GM19025 (cell line): ENCODE results near the gene ANO1.

Source experiments
- ATAC-seq: cut with Tn5 transposase; IDR thresholded peaks from one replicate; pipeline ENCODE4 v1.9.1; 2021; ENCODE audit warnings: mild to moderate bottlenecking, low read depth, moderate library complexity; ENCODE audit not compliant: unreplicated experiment

Gene ANO1

DNA sequence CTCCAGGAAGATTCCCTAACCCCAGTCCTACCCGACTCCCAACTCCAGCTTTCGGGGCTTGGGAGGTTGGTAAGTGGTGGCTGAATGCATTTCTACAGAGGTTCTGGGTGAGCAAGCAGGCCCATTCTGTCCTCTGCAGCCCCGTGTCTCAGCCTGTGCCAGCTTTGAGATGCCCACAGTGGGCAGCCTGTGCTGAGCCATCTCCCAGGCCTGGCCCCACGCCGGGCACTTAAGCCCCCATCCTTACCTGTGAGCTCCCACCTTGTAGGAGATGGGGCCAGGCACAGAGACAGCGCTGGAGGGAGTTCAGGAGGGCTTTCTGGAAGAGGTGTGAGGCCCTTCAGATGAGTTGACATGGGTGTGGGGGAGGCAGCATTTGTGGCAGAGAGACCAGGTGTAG is 54.5 kb downstream of the ANO1 start:
- no peak for ATAC-seq

DNA sequence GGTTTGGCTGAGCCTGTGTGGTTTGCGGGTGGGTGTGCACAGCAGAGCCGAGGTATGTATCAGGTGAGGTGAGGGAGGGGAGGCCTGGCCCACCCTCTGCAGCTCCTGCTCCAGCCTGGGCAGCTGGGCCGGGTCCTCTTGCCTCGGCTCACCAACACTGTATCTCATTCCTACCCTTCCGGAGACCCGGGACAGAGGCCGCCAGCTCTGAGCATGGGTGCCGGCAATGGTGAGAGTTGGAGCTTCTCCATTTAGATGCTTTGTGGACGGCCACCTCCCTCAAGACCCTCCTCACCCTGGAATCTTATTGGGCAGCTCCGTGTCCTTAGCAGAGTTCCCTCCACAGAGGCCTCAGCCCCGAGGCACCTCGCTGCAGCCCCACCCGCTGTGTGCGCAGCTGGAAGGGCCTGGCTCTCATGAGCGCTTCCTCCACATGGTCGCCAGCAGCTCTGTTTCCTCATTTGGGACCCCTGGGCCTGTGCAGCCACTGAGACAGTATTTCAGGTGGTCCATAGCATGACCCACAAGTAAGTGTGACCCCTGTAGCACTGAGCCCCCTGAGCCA is 55.7 kb downstream of the ANO1 start:
- no peak for ATAC-seq

DNA sequence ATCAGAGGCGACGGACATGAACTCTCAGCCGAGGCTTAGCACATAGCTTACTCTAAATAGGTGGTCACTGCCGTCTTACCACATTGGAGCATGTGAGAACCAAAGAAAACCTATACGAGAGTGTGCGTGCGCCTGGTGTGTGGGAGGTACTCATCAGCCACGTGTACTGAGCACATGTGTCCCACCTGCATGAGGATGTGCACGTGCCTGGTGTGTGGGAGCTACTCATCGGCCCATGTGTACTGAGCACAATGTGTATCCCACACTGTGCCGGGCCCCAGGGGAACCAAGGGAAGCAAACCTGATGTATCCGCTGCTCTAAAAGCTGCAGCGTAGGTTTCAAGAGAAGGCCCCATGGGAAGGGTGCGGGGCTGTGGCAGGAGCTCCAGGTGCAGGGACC is 56.4 kb downstream of the ANO1 start:
- ATAC-seq, result no peak

DNA sequence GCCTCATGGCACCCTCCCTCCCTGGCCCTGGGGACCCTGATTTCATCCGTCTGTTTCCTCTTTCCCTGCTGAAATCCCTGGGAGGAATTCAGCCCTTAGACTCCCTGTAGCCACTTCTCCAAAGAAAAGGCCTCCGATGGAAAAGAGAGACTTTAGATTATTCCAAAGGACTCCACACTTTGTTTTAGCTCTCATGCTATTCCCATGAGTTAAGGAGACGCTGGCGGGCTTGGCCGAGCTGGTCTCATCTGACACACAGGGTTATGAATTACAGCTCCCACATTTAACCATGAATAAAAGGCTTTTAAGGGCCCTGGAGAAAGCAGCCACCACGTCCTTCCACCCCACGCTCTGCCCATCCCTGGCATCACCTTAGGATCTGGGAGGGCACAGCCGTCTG is 57.0 kb downstream of the ANO1 start:
- no peak for ATAC-seq

DNA sequence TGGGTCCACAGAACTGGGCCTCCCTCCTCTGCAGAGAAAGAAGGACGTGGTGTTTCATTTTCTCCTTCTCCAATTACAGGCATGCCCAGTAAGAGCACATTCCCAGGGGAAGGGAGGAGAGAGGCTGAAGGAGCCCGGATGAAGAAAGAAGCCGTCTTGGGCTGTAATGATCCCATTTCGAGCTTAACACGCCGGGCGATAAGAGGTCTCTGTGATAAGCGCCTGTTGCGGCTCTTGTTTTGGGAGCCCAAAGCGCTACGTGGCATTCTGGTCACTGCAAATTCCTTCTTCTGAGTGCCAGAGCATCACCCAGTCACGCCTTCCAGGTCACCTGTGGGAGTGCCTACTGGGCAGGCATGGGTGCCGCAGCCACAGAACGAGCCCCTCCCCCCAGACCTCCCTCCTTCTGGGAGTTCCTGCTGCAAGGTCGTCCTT is 57.5 kb downstream of the ANO1 start:
- no peak for ATAC-seq

DNA sequence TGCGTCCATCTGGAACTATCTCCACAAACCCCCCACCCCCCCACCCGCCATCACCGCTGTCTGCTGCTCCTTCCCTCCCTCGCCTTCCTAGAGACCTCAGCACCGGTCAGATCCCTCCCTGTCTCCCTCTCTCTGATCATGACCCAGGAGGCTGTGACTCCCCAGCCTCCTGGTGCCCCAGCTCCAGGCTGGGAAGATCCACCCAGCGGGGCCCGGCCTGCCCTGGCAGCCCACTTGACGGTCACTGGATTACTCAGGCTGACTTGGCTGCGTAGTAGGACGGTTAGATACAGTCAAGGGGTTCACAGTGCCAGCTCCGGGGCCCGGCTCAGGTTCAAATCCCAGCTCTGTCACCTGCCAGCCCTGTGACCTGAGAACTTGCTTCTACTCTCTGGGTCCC is 59.3 kb downstream of the ANO1 start:
- ATAC-seq, result no peak

DNA sequence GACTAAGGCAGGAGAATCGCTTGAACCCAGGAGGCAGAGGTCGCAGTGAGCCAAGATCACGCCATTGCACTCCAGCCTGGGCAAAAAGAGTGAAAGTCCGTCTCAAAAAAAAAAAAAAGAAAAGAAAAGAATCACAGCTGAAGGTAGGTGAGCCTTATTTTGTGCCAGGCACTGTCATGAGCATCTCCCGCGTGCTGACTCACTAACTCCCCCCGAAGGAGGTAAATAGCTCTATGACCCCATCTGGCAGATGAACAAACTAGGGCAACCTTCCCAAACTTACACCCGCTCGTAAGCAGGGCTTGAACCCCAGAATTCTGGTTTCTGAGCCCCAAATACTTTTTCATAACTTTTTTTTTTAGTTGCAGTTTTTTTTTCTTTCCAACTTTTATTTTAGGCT is 60.3 kb downstream of the ANO1 start:
- ATAC-seq, result no peak

DNA sequence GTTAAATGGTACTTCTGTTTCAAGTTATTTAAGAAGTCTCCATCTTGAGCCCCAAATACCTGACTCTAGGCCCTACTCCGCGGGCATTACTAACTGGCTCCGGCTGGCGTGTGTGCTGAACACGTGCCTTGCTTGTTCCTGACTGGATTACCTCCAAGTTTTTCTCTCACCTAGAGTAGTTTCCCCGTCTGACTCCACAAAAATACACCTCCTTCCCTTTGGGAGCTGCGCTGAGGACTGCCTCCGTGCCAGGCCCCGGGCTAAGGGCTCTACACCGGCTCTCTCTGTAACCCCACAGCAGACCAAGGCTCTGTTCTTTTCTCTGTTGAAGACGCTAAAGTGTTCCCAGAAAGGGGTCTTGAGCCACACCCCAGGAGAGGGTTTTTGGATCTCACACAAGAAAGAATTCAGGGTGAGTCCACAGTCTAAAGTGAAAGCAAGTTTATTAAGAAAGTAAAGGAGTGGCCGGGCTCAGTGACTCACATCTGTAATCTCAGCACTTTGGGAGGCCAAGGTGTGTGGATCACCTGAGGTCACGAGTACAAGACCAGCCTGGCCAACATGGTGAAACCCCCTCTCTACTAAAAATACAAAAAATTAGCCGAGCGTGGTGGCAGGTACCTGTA is 61.8 kb downstream of the ANO1 start:
- no peak for ATAC-seq

DNA sequence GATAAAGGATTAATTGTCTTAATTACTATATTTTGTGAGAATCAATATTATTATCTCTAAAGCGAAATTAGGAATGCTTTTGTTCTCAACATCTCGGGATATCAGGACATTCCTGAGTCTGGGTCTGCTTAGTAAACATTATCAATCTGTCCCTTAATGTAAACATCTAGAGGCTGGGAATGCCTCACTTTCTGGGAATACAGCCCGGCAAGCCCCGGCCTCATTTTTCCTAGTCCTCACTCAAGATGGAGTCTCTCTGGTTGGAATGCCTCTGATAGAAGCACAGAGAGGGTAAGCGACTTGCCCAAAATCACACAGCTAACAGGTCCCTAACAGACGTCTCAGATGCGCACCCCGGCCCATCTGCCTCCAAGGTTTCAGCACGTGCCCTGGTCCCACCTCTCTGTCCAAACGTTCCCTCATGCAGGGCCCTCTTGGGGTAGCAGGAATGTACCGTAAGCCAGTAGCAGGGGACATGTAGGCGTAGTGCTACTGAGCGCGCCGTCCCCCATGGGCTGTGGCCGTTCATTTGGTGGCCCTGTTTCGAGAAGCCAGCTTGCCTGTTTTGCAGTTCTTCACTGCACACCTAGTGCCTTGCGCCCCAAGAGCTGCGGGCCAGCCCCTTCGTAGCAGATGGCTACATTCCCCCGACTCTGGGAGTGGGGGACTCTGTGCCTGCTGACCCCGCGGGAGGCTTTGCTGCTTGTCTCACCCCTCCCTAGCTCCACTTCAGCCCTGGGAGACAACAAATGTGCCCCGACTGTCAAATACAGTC is 62.8 kb downstream of the ANO1 start:
- no peak for ATAC-seq

DNA sequence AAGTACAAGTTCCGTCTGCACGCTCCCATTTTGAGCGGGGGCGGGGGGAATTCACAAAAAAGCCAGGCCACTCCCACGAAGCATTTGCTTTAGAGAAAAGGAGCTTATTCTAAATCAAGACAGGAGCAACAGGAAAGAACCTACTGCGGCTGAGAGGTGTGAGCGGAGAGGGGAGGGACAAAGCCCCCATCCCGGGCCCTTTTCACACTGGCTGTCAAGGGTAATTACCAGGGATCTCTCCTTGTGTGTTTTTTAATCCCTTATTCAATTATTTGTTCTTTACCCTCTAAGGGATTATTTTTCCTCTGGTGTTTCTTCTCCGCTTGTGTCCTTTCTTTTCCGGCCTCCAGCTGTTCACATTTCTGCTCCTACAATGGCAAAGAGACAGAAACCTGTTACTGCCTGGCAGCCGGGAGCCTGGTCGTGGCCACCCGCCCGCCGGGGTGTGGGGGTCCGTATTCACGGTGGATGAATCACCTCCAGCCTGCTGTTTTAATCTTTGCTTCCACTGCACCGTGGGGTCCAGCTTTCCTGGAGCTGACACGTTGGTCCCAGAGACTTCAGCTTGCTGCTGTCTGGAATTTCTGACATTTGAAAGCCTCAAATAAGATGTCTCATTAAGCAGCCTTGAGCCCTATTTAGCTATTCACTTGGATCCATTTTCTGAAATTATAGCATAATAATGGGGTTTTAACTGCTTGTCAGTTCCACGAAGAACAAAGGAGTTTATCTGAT is 63.5 kb downstream of the ANO1 start:
- no peak for ATAC-seq

DNA sequence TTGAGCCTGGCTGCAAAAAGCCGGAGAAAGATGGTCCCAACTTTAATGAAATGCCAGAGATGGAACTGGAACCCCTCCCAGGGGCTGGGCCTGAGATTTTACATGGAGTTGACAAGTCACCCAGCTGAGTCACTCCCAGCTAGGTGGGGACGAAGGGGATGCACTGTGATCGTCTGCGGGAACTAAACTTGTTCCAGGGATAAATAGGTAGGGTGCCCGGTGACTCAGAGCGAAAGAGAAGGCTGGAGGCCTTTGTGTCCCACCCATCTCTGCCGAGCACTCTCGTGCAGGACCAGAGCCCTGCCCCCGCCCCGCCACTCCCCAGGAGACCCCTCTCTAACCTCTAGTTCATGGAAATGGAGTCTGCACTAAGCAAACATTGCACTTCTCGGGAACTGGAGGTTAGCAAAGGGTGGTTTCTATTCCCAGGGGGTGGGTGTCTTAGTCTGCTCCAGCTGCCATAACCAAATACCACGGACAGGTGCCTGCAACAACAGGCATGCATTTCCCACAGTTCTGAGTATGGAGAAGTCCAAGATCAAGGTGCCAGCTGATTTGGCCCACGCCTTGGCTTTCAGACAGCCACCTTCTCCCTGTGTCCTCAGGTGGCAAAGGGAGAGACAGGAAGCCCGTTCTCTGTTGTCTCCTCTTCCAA is 64.2 kb downstream of the ANO1 start:
- no peak for ATAC-seq

DNA sequence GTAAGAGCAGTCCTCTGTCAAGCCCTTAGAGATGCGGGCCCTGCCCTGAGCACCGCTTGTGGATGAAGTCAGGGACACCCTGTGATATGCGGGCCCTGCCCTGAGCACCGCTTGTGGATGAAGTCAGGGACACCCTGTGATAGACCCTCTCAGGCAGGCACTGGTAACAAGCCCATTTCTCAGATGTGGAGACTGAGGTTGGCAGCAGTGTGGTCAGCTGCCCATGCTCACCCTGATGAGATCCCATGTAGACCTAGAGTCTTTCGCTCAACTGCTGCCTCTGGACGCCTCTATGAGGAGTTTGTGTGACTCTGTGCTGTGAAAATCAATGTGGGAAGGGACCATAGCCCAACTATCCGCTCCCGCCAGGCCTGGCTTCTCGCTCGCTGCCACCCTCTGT is 66.1 kb downstream of the ANO1 start:
- ATAC-seq, result no peak

DNA sequence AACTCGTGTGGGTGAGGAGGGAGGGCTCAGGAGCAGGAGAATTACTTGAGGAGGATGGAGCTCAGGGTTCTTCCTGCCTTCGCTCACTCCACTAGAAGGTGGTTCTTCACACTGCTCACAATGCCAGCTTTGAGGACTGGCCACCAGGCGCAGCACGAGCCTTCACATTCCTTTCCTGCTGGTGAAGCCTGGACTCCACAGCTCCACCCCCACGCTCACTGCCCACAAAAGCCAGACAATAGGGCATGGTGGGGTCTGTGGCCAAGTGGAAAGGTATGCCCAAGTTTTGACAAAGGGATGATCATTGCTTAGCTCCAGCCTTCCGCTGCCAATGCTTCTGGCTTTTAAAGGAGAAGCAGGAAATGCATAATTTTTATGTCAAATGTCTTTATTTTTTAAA is 67.0 kb downstream of the ANO1 start:
- ATAC-seq, result no peak

DNA sequence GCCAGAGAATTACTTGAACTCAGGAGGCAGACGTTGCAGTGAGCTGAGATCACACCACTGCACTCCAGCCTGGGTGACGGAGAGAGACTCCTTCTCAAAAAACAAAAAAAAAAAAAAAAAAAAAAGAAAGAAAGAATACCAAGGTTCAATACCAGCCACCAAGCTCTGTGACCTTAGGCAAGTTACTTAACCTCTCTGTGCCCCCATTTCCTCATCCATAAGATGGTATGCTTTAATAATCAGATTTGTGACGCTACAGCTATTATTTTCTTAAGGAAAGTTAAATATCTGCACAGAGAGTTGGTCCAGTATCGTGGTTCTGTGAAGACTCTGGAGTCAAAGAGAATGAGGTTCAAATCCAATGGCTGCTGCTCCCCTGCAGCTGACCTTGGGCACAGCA is 67.7 kb downstream of the ANO1 start:
- ATAC-seq, result no peak

DNA sequence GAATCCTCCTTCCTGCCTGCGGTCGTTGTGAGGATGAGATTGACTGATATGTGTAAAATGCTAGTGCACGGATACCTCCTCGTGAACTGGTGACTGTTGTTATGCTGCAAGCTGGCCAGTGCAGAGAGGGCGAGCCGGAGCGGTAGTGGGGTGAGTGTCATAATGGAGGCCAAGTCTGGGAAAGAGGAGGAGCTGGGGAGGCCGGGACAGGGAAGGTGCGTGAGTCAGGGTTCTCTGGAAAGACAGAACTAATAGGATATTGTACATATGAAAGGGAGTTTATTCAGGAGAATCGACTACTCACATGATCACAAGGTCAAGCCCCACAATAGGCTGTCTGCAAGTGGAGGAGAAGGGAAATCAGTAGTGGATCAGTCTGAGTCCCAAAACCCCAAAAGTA is 68.2 kb downstream of the ANO1 start:
- ATAC-seq, result no peak

DNA sequence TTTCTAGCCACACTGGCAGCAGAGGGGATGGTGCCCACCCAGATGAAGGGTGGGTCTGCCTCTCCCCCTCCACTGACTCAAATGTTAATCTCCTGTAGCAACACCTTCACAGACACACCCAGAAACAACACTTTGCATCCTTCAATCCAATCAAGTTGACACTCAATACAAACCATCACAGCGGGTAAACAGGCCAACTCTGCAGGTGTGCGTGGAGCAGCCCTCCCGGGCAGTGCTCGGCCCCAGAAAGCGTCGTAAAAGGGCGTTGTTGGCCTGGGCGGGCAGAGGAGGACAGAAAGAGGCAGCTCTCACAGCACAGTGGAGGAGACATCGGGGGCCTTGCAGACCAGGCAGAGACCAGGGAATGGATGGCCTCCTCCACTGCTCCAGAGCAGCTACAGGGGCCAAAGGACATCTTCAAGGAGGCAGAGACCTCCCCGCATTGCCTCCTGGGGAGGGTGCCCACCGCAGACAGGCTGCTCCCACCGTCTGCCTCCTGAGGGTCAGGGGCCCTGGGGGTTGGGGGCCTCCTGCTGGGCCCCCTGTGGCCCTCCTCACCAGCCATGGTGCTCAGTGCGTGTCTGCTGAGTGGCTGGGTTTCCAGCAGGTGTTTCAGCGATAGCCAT is 68.9 kb downstream of the ANO1 start:
- no peak for ATAC-seq

DNA sequence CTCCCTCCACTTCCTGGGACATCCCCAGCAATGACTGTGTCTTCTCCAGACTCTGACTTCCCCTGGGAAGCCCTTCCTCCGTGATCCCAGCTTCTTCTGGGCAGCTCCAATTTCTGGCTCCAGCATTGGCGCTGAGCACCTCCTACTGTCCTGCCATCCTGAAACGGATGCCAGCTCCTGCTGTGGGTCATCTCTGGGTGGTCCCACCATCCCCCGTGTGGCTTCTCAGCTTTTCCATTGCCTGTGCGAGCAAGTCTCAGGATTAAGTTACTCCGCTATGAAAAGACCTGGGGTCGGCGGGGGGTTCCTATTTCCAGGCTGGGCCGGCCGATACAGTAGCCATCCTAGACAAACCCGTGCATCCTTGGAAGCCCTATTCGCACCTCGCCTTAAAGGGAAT is 69.6 kb downstream of the ANO1 start:
- no peak for ATAC-seq

DNA sequence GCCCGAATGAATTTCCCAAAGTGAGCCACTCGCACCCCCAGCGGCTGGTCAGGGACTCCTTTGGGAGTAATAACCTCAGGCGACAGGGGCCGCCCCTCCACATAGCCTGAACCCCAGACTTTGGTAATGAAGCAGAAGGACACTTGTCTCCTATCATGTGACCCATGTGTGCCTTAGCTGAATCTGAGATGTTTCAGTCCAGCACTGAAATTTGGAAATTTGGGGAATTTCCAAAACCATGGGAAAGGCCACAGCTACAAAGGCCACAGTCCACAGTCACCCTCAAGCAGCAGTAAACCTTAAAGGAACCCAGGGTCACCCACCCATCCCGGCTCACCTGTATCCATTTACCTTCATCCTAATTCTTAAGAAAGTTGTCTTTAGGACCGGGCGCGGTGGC is 73.6 kb downstream of the ANO1 start:
- no peak for ATAC-seq

DNA sequence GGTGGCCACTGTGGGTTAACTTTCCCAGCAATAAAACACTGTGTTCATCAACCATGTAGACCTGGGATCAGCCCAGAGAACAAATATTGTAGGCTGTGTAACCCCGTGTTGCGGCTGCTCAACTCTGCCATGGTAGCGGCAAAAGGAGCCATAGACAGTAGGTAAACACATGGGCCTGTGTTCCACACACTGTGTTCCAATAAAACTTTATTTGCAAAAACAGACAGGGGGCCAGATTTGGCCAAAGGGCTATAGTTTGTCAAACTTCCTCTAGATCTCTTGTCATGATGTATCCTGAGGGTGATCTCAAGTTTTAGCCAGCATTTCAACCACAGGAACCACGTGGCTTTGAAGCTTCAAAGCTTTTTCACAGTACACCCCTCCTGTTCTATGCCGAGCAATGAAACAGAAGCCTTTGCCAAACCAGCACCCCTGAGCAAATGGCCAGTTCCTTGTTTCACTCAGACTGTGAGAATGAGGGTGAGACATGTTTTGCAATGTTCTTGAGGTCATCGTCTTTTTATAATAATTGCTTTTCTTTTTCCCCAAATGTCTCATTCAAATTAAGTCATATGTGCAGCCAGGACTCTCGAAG is 75.1 kb downstream of the ANO1 start:
- ATAC-seq, result no peak

DNA sequence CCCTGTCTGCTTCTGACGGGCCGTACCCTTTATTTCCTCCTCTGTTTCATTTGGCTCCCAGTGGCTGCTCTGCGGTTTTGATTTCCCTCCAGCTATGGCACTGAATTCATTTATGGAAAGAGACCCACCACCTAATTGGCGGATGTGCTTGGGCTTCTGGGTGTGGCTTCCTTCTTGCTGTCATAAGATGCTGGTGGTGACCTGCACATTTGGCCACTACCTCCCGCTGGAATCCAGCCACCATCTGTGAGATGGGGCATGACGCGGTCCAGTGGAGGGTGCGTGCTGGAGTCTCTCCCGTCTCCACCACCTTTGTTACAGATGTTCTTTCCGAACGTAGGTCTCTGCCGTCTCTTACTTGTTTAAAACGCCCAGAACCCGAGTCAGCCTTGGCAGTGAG is 77.3 kb downstream of the ANO1 start:
- ATAC-seq, result no peak
